NOMO-1 treated with DMSO at 0.1 percent for 48 hours (cell line): ENCODE results near the gene CADPS2.

Source experiments
- DNase-seq: peaks from one replicate; lab custom pipeline; 2025; ENCODE audit not compliant: unreplicated experiment; lab: John Stamatoyannopoulos, UW

CADPS2 gene

GRCh38 chr7:122789156-122789555, 97.1 kb downstream of the CADPS2 start:
- DNase-seq = no peak

DNA sequence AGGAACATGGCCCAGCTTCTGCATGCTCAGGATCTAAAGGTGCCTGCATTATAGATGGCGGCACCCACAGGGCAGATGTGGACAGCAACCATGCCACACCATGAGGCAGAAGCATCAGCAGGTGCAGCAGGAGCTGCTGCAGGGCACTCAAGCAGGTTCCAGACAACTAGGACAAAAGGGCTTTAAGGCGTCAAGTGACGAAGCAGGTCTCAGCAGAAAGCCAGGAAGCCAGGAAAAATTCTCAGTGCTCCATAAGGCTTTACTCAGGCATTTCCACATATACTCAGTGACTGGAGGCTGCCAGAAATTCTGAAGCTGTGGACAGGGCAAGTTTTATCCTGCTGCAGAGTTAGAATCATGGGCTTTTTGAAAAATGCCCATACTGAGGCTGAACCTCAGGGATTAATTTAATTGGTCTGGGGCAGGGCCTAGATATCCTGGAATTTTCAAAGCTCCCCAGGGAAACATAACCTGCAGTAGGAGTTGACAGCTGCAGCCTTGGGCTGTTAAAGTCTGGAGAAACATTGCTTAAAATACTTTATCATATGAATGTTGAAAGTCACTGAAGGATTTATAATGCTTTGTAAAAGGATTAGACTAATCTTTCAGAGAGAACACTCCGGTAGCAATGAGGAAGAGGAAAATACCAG, 115.4 kb downstream of the CADPS2 start:
- no peak for DNase-seq

- DNase-seq = no peak
Observed at GRCh38 chr7:122768827-122769226, 117.4 kb downstream of the CADPS2 start.

DNA sequence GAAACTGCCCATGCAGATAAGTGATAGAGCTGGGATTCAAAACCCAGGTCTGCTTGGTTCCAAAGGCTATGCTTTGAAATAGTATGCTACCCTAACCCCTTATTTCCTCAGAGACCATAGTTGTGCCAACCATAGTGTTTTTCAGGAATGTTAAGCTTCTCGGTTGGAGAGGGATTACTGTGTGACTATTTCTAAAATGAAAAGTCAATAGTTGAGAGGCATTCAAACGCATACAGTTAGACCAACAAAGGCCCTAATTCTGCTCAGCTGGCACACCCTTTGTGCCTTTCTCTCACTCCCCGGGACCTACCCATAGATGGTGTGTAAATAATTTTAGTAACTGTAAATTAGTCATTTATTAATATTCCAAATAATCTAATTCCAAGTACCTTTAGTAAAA, 118.9 kb downstream of the CADPS2 start:
- DNase-seq = no peak

DNA sequence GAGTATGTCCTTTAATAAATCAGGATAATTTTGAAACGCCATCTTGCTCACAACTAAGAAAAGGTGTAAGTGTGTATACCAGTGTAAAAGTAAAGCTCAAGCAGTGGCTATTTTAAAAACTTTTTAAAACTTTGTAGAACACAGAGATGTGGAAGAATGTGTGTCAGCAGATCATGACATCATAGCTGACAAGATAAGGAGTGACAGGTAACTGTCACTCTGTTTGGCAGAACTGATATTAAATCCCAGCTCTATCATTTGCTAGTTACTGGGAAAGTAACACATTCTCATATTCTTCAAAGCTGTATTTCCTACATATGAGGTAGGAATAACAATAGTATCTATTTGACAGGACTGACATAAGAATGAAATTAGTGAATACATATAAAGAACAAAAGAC, 119.7 kb downstream of the CADPS2 start:
- no peak for DNase-seq

DNA sequence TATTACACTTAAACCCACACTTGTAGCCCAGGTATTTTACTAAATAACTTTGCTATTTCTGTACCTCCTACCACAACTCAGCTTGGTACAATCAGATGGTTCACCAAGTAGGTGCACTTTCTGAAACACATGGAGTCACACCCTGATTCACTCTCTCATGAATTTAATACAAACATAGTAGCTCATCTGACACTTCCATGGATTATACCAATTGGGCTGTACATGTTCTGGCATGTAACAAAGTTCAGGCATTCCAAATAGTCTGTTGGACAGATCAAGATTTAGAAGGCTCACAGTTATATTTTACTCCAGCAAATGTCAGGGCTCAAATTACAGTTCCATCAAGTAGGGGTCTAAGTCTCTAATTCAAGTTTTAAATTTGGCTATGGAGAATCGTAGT, 121.4 kb downstream of the CADPS2 start:
- no peak for DNase-seq

- DNase-seq = no peak
Observed at GRCh38 chr7:122764020-122764419, 122.2 kb downstream of the CADPS2 start.

DNA sequence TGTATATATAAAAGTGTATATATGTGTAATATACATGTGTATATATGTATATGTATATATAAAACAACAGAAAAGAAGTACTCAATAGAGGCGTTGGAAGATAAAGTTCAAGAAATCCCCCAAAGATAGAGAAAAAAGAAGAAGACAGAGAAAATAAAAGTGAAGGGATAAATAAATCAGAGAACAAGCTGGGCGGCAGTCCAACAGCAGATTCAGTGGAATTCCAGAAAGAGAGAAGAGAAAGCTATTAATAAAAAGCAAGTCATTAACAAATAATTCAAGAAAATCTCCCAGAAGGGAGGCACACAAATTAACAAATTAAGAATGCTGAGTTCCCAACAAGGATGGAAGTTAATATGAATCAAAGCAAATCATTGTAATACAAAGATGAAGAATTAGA, 124.2 kb downstream of the CADPS2 start:
- DNase-seq = no peak

- no peak for DNase-seq
Observed at GRCh38 chr7:122758501-122758900, 127.8 kb downstream of the CADPS2 start.

- no peak for DNase-seq
Observed at GRCh38 chr7:122756860-122757259, 129.4 kb downstream of the CADPS2 start.

DNA sequence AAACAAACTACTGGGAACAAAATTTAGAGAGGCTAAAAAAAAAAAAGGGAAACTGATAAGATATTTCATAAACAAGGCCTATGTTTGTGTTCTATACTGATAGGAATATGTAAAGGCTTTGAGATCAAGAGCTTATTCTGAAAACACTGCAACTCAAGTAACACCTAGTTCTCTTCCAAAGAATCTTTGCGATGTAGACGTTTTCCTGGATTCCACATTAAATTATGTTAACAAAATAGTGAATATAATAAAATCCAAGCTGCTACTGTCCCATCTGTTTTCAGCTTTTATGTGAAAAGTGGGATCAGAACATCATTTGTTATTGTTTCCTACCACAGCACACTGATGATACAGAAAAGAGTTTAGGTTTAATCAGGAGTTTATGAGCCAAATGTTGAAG, 130.6 kb downstream of the CADPS2 start:
- DNase-seq = no peak

DNA sequence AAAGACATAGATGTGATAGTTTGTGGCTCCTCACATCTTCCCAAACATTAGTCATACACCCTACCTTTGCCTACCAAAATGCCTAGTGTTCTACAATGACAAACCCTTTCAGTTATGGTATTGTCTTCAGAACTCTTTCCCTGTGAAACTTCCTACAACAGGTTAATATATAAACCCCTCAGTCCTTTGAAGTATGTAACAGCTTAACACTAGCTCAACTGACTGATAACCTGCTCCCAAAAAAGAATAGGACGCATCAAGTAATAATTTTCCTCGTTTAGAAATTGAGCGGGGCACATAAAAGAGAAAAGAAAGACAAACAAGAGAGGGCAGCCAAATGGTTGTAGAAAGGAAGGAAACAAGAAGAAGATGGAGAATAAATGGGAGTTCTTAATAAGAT, 133.7 kb downstream of the CADPS2 start:
- no peak for DNase-seq

DNA sequence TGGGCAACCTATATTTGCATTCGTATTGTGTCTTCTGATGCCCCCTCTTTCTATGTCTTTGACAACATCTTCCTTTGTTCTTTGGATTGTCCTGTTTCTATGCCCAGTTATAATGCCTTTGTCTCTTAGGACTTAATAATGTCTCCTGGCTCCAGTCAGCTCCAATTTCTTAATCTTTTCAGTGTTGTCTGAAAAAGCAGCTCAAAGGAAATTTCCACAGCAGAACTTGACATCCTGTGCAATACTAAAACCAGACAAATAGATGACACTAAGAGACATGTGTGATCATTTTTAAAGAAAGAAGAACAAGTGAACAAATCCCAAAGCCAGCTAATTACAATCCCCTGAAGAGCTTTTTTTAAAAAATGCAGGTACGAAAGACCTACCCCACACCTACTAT, 135.9 kb downstream of the CADPS2 start:
- no peak for DNase-seq

GRCh38 chr7:122748195-122748594, 138.1 kb downstream of the CADPS2 start:
- no peak for DNase-seq

DNA sequence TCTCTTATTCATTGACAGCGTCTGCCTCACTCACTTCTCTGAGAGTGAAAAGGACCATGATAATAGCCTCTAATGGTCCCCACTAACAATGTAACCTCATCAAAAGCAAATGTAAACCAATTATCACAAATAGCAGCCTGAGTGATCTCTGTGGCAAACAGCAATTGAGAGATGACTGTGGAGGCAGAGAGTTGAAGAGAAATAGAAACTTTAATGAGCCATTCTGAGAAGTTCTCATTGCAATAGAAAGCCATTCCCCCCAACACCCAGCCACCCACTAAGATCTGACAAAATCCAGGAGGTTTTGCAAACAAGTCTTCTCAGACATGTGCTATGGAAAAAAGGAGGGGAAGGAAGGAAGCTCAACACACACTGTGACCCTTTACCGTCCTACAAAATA, 139.3 kb downstream of the CADPS2 start:
- DNase-seq = no peak

DNA sequence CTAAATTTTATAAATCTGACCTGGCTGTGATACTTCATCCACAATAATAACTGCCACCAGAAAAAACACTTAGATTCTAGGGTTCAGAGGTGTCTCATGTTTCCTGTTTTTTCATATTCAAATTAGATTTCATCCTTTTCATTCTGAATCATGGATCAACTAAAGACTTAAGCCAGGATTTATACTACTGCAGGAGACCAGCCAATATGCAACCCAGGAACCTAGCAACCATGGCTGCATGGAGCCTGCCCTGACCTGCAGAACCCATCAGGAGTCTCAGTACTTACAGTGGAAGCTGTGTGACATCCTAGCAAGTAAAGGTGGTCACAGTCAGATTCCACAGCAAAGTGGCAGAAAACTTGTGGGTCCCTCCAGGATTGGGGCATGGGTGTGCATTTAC, 143.0 kb downstream of the CADPS2 start:
- DNase-seq = no peak

- DNase-seq = no peak
Observed at GRCh38 chr7:122738947-122739346, 147.3 kb downstream of the CADPS2 start.

DNA sequence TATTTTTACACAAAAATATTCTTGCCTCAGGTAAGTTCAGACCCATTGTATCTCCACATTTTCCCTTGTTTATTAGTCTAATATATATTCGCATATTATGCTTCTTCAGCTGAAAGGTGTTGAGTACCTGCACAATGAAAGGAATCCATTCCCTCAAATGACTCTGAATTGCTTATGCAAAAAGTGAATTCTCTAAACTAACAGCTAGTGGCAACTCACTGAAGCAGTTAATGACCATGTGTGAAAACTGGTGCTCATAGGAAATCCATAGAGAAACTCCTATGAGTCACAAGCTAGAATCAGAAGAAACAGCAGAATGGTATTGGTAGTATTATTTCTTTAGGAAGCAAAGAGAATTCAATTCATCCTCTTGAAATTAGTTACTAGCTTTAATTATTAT, 150.1 kb downstream of the CADPS2 start:
- DNase-seq = no peak

GRCh38 chr7:122727759-122728158, 158.5 kb downstream of the CADPS2 start:
- DNase-seq = no peak

GRCh38 chr7:122727354-122727753, 158.9 kb downstream of the CADPS2 start:
- DNase-seq = no peak

- DNase-seq = no peak
Observed at GRCh38 chr7:122726881-122727280, 159.4 kb downstream of the CADPS2 start.

DNA sequence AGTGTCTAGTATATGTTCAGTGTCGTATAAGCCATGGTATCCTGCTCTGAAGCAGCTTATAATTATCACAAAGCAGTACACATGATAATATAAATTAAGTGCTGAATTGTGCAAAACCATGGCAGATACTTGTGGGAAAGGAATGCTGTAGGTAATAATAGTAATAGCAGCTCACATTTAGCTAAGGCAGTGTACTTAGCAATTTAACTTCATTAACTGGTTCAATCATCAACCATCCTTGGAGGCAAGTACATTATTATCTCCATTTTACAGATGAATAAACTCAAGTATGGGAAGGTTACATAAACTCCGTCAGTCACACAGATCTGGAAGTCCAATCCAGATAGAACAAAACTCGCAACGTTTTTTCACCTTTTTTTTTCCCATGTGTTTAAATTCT, 161.9 kb downstream of the CADPS2 start:
- DNase-seq = no peak

- no peak for DNase-seq
Observed at GRCh38 chr7:122719010-122719578, 167.2 kb downstream of the CADPS2 start.
